Esophagus squamous epithelium (tissue), 5 donors: ENCODE data around the gene DCP1A. TPM values are rescaled to one million over a fixed set of nuclear protein-coding genes. Genes with fewer than 3 reads are reported as not detected.
A peak's percentile ranks its signal among the peaks of the same experiment; 100 is the strongest.

Source experiments
- DNase-seq: peaks from one replicate; lab custom pipeline; 2025; lab: John Stamatoyannopoulos, UW
- H3K27ac ChIP-seq, 4 donors: fragments of 200-600 bp; sonication (generic); one replicate each; pipeline ENCODE4 v1.5.1; 2016 to 2019; ENCODE audit warnings: mild to moderate bottlenecking in 1 of 4
- H3K27me3 ChIP-seq, 4 donors: fragments of 200-600 bp; sonication (generic); 1 replicate in 3 of 4; 2 replicates in 1 of 4; pipeline versions ENCODE4 v1.5.1 to v1.6.0; 2017 to 2021; ENCODE audit warnings: antibody characterized with exemption in 1 of 4
- H3K36me3 ChIP-seq, 3 donors: fragments of 200-600 bp; sonication (generic); one replicate each; pipeline ENCODE4 v1.5.1; 2016 to 2019
- H3K4me1 ChIP-seq, 3 donors: fragments of 200-600 bp; sonication (generic); one replicate each; pipeline ENCODE4 v1.5.1; 2017 to 2019
- H3K4me3 ChIP-seq, 4 donors: fragments of 200-600 bp; sonication (generic); 1 replicate in 3 of 4; 2 replicates in 1 of 4; pipeline ENCODE4 v1.5.1; 2016 to 2019; ENCODE audit warnings: mild to moderate bottlenecking in 2 of 4, moderate library complexity in 1 of 4
- H3K9me3 ChIP-seq, 3 donors: fragments of 200-600 bp; sonication (generic); one replicate each; pipeline ENCODE4 v1.5.1; 2016 to 2019
- CTCF ChIP-seq, 6 experiments: fragments of 450-650 bp in 4 of 6; fragments of 200-600 bp in 2 of 6; sonication (generic) in 2 of 6; IDR thresholded peaks; one replicate each; pipeline ENCODE4 v1.5.1; 2016 to 2019; ENCODE audit warnings: antibody characterized with exemption in 6 of 6, mild to moderate bottlenecking in 4 of 6, moderate library complexity in 4 of 6
- POLR2A ChIP-seq, 4 donors: fragments of 450-650 bp; IDR thresholded peaks; one replicate each; pipeline ENCODE4 v1.6.1; 2017; ENCODE audit warnings: antibody characterized with exemption in 4 of 4, mild to moderate bottlenecking in 4 of 4, moderate library complexity in 3 of 4
- WGBS, 2 donors: methylation state at CpG; one replicate each; pipeline ENCODE4 v1.1.5; 2018; 5-methylcytosine and 5-hydroxymethylcytosine counted together
- intact Hi-C: fragments of 100-400 bp; cut with DNase I; formaldehyde crosslinking; loops from one replicate; pipeline ENCODE4 v1.15.0; 2022
- total RNA-seq, 4 donors: library from RNA; depleted of rRNA; stranded (reverse); fragments of >200 nt; gene quantifications; one replicate each; pipeline ENCODE4 v1.1.0, GENCODE V29; 2016
- donor health status: DM: yes; HTN: yes; CAD: no.

The DCP1A gene
- total RNA-seq, 4 donors from 2014 or later: 12.7 to 17.4 (median 14.2) TPM

- Histone ChIP-seq H3K27me3 (no peaks in the 10 kb centered on the region), H3K4me3 (no peak overlapping the region), H3K27ac (peak overlapping the region in 3 of 4 donors; percentile 16 to 51 (median 25)), H3K9me3 (no peaks in the 10 kb centered on the region), H3K4me1 (no peaks in the 10 kb centered on the region), H3K36me3 (peaks cover 4 to 95% (median 12%) of the 10 kb centered on the region in 3 donors)
- intact Hi-C loops: no loop called here
- no peak for DNase-seq
- TF ChIP-seq CTCF (IDR thresholded peaks at IDR 0.05): no peak
- TF ChIP-seq POLR2A (IDR thresholded peaks at IDR 0.05): no peak
- WGBS, 2 donors: 74 to 76% methylated on average over 4 of the region's 4 CpGs
Observed at GRCh38 chr3:53287131-53287629, 60.2 kb downstream of the DCP1A start.

GRCh38 chr3:53286727-53287126 lies 60.6 kb downstream of the DCP1A start:
- Histone ChIP-seq H3K4me3 (no peak overlapping the region), H3K36me3 (peaks cover 0 to 92% (median 9%) of the 10 kb centered on the region in 3 donors), H3K27me3 (no peaks in the 10 kb centered on the region), H3K27ac (peak overlapping the region in 1 of 4 donors; percentile 50), H3K4me1 (no peaks in the 10 kb centered on the region), H3K9me3 (no peaks in the 10 kb centered on the region)
- intact Hi-C loops: no loop called here
- no peak for DNase-seq
- WGBS, 2 donors: 54 to 62% methylated on average over 1 of the region's 1 CpG
- TF ChIP-seq POLR2A (IDR thresholded peaks at IDR 0.05) (no peak), CTCF (IDR thresholded peaks at IDR 0.05) (no peak)

GRCh38 chr3:53282581-53282980 lies 64.8 kb downstream of the DCP1A start:
- no peaks in the 10 kb centered on the region for H3K4me1 ChIP-seq
- no peak overlapping the region for H3K27ac ChIP-seq
- no peaks in the 10 kb centered on the region for H3K27me3 ChIP-seq
- H3K4me3 ChIP-seq: no peak overlapping the region
- no peak for DNase-seq
- WGBS, 2 donors: 76 to 91% methylated on average over 8 of the region's 8 CpGs
- no peak for TF ChIP-seq CTCF (IDR thresholded peaks at IDR 0.05)
- peaks cover 0 to 63% (median 9%) of the 10 kb centered on the region in 3 donors for H3K36me3 ChIP-seq
- intact Hi-C loops: no loop called here
- H3K9me3 ChIP-seq: no peaks in the 10 kb centered on the region

- H3K9me3 ChIP-seq: no peaks in the 10 kb centered on the region
- TF ChIP-seq CTCF (IDR thresholded peaks at IDR 0.05): no peak
- TF ChIP-seq POLR2A (IDR thresholded peaks at IDR 0.05): no peak
Observed at GRCh38 chr3:53278667-53279066, 68.7 kb downstream of the DCP1A start.

GRCh38 chr3:53274938-53275605 lies 72.3 kb downstream of the DCP1A start:
- H3K36me3 ChIP-seq: no peaks in the 10 kb centered on the region
- WGBS, 2 donors: 55 to 58% methylated on average over 5 of the region's 5 CpGs
- no peak for TF ChIP-seq POLR2A (IDR thresholded peaks at IDR 0.05)
- TF ChIP-seq CTCF (IDR thresholded peaks at IDR 0.05): no peak
- no peaks in the 10 kb centered on the region for H3K9me3 ChIP-seq
- no peak overlapping the region for H3K4me3 ChIP-seq
- no peak overlapping the region for H3K27ac ChIP-seq
- no peak for DNase-seq
- H3K4me1 ChIP-seq: peaks cover 9 to 14% (median 13%) of the 10 kb centered on the region in 3 donors
- no peaks in the 10 kb centered on the region for H3K27me3 ChIP-seq
- intact Hi-C loops: no loop called here

More at GRCh38 chr3:53278667-53279066, 68.7 kb downstream of the DCP1A start:
- intact Hi-C loops: no loop called here
- Histone ChIP-seq H3K36me3 (peaks cover 0 to 24% (median 0%) of the 10 kb centered on the region in 3 donors), H3K4me3 (no peak overlapping the region), H3K27me3 (no peaks in the 10 kb centered on the region), H3K27ac (no peak overlapping the region), H3K4me1 (no peaks in the 10 kb centered on the region)
- 75 to 81% methylated on average over 3 to 4 of the region's 4 CpGs for WGBS, 2 donors
- no peak for DNase-seq
